GM12891 (cell line): ENCODE measurements around the gene MCRIP1.

ENCODE experiments used
- DNase-seq: peaks from one replicate; pipeline ENCODE4 v3.0.0; 2011; ENCODE audit warnings: low spot score; ENCODE audit not compliant: insufficient read length
- FAIRE-seq: peaks from 2 replicates; lab custom pipeline; 2011; peaks lifted over from hg19 to GRCh38; lab: Jason Lieb, UNC
- PAX5 ChIP-seq: IDR thresholded peaks from 2 replicates; pipeline ENCODE4 v1.6.1; 2011; ENCODE audit warnings: low read length, moderate library complexity, mild to moderate bottlenecking; ENCODE audit not compliant: insufficient read depth, severe bottlenecking
- POLR2A ChIP-seq: IDR thresholded peaks from 2 replicates; pipeline ENCODE4 v1.6.1; 2011; ENCODE audit warnings: low read depth, low read length, control low read depth
- POLR2AphosphoS5 ChIP-seq: IDR thresholded peaks from 2 replicates; pipeline ENCODE4 v1.6.1; 2011; ENCODE audit warnings: low read depth, low read length, control low read depth
- POU2F2 ChIP-seq: IDR thresholded peaks from 2 replicates; pipeline ENCODE4 v1.6.1; 2011; ENCODE audit warnings: low read depth, mild to moderate bottlenecking, control low read depth, low read length, moderate library complexity
- SPI1 ChIP-seq: IDR thresholded peaks from 2 replicates; pipeline ENCODE4 v1.6.1; 2011; ENCODE audit warnings: low read depth, low read length, control low read depth
- TAF1 ChIP-seq: IDR thresholded peaks from 2 replicates; pipeline ENCODE4 v1.6.1; 2011; ENCODE audit warnings: low read depth, low read length, control low read depth

MCRIP1 gene

GRCh38 chr17:81868674-81869220 lies 35.7 kb upstream of the MCRIP1 start:
- FAIRE-seq (no peak), DNase-seq (no peak)
- no peak for TF ChIP-seq PAX5
- TF ChIP-seq POLR2A, result 0 out of 2 replicates have a peak, but pooled peaks have one; percentile 7

- TF ChIP-seq TAF1 (no peak), POLR2A (no peak; the same call in none of the 2 replicates), POLR2AphosphoS5 (peak; percentile 44; the same call in 1 of the 2 replicates), PAX5 (no peak)
- no peak for FAIRE-seq
- no peak for DNase-seq
Measured at GRCh38 chr17:81867991-81868673, 35.0 kb upstream of the MCRIP1 start.

GRCh38 chr17:81867170-81867990 lies 34.3 kb upstream of the MCRIP1 start:
- DNase-seq, result no peak
- TF ChIP-seq POU2F2 (no peak), TAF1 (no peak), POLR2AphosphoS5 (no peak; the same call in 1 of the 2 replicates), POLR2A (peak; percentile 76), SPI1 (no peak), PAX5 (no peak)
- FAIRE-seq, result no peak

- TF ChIP-seq PAX5 (no peak), POLR2AphosphoS5 (peak; percentile 88), POLR2A (peak; percentile 94), TAF1 (peak; percentile 44; the same call in 1 of the 2 replicates), POU2F2 (peak; percentile 76; the same call in 1 of the 2 replicates), SPI1 (no peak)
- no peak for FAIRE-seq
- no peak for DNase-seq
Measured at GRCh38 chr17:81866440-81867169, 33.5 kb upstream of the MCRIP1 start.

GRCh38 chr17:81865733-81866439 lies 32.8 kb upstream of the MCRIP1 start:
- DNase-seq (no peak), FAIRE-seq (no peak)
- TF ChIP-seq POU2F2 (peak; percentile 46), TAF1 (no peak), POLR2AphosphoS5 (peak; percentile 80), POLR2A (peak; percentile 76), SPI1 (no peak), PAX5 (no peak)

GRCh38 chr17:81865358-81865732 lies 32.3 kb upstream of the MCRIP1 start:
- FAIRE-seq, result no peak
- TF ChIP-seq PAX5 (no peak), POLR2AphosphoS5 (peak; percentile 15; the same call in 1 of the 2 replicates), SPI1 (no peak)
- DNase-seq, result no peak

- no peak for TF ChIP-seq POU2F2
- TF ChIP-seq TAF1, result no peak
- no peak for TF ChIP-seq SPI1
- no peak; the same call in 1 of the 2 replicates for TF ChIP-seq POLR2AphosphoS5
- no peak for TF ChIP-seq PAX5
- TF ChIP-seq POLR2A, result peak; percentile 30
- FAIRE-seq (no peak), DNase-seq (no peak)
Measured at GRCh38 chr17:81863833-81864768, 31.0 kb upstream of the MCRIP1 start.
